ENCODE results near the gene CMBL. TPM values are rescaled to one million over a fixed set of nuclear protein-coding genes. Genes with fewer than 3 reads are reported as not detected.

CMBL gene
- total RNA-seq, 1 donor from 2014 or later = 24.8 TPM

GRCh38 chr5:10232386-10232785 is 75.3 kb downstream of the CMBL start:
- Mint-ChIP-seq H3K36me3 (peaks cover 6% of the 10 kb centered on the region), H3K4me1 (peaks cover 4% of the 10 kb centered on the region), H3K9me3 (no peaks in the 10 kb centered on the region), H3K27ac (no peak overlapping the region), H3K27me3 (ENCODE audit: low read depth) (no peaks in the 10 kb centered on the region), H3K4me3 (no peak overlapping the region)
- TF ChIP-seq CTCF (IDR thresholded peaks at IDR 0.05; ENCODE audit: unreplicated experiment) = no peak
- DNase-seq (ENCODE audit: low spot score in 2 of 2, unreplicated experiment in 2 of 2) = no peak

- Mint-ChIP-seq H3K36me3 (peaks cover 17% of the 10 kb centered on the region), H3K4me3 (no peak overlapping the region), H3K27ac (no peak overlapping the region), H3K4me1 (no peaks in the 10 kb centered on the region), H3K9me3 (peaks cover 9% of the 10 kb centered on the region), H3K27me3 (ENCODE audit: low read depth) (no peaks in the 10 kb centered on the region)
- TF ChIP-seq CTCF (IDR thresholded peaks at IDR 0.05; ENCODE audit: unreplicated experiment) = no peak
- DNase-seq (ENCODE audit: low spot score in 2 of 2, unreplicated experiment in 2 of 2) = no peak
Observed at GRCh38 chr5:10229306-10230048, 78.2 kb downstream of the CMBL start.

GRCh38 chr5:10228288-10228687 is 79.4 kb downstream of the CMBL start:
- no peak overlapping the region for H3K27ac Mint-ChIP-seq
- peaks cover 28% of the 10 kb centered on the region for H3K36me3 Mint-ChIP-seq
- H3K4me3 Mint-ChIP-seq = no peak overlapping the region
- peaks cover 16% of the 10 kb centered on the region for H3K9me3 Mint-ChIP-seq
- no peak for TF ChIP-seq CTCF (IDR thresholded peaks at IDR 0.05; ENCODE audit: unreplicated experiment)
- no peaks in the 10 kb centered on the region for H3K4me1 Mint-ChIP-seq
- no peaks in the 10 kb centered on the region for H3K27me3 Mint-ChIP-seq (ENCODE audit: low read depth)
- DNase-seq (ENCODE audit: low spot score in 2 of 2, unreplicated experiment in 2 of 2) = no peak

Other genes with a start within 250 kb of the CMBL start
- gene ATPSCKMT, start 58.0 kb downstream of the CMBL start, total RNA-seq = 23.3 to 26.8 TPM (median 24.0 TPM) in 3 replicates
- 141 to 145 TPM (median 142 TPM) in 3 replicates for gene CCT5, start 57.6 kb downstream of the CMBL start, total RNA-seq
- 267 to 273 TPM (median 272 TPM) in 3 replicates for gene MARCHF6, start 45.8 kb upstream of the CMBL start, total RNA-seq
- gene ROPN1L, start 134.0 kb upstream of the CMBL start, total RNA-seq = 0.23 to 0.45 TPM in 2 of 3 replicates, not detected in the other

Data from mesothelial cell of epicardium (in vitro differentiated cells).